GM23338 (cell line): ENCODE measurements around the gene RIMS4.

ENCODE experiments used
- CREB1 ChIP-seq: fragments of 250-450 bp; sonication (Bioruptor Pico); IDR thresholded peaks from 2 replicates; pipeline ENCODE4 v1.5.0; 2020; ENCODE audit warnings: low read depth, mild to moderate bottlenecking, moderate library complexity
- EZH2 ChIP-seq: fragments of 200-600 bp; sonication (generic); IDR thresholded peaks from one replicate; pipeline ENCODE4 v1.8.0; 2017; ENCODE audit warnings: antibody characterized with exemption, mild to moderate bottlenecking, low read depth; ENCODE audit not compliant: unreplicated experiment
- EZH2phosphoT487 ChIP-seq: fragments of 200-600 bp; sonication (generic); IDR thresholded peaks from one replicate; pipeline ENCODE4 v1.8.1; 2018; ENCODE audit warnings: antibody characterized with exemption; ENCODE audit not compliant: unreplicated experiment
- POLR2AphosphoS5 ChIP-seq: IDR thresholded peaks from 2 replicates; pipeline ENCODE4 v1.6.1; 2016; ENCODE audit warnings: antibody characterized with exemption, low read depth
- REST ChIP-seq: IDR thresholded peaks from one replicate; pipeline ENCODE4 v1.6.1; 2018; ENCODE audit warnings: antibody characterized with exemption; ENCODE audit not compliant: unreplicated experiment
- ZNF331 ChIP-seq: fragments of 250-450 bp; sonication (Bioruptor Pico); IDR thresholded peaks from 2 replicates; pipeline ENCODE4 v1.5.0; 2020; ENCODE audit warnings: low read depth, mild to moderate bottlenecking, moderate library complexity
- TF ChIP-seq, protein P1 (sequence below), 2 experiments: fragments of 200-600 bp in 1 of 2; sonication (generic) in 1 of 2; conservative IDR thresholded peaks; 2 replicates each; pipeline versions ENCODE4 v1.5.1 to v1.6.1; 2016 to 2017; ENCODE audit warnings: antibody characterized with exemption in 2 of 2, low read depth in 2 of 2, mild to moderate bottlenecking in 2 of 2, moderate library complexity in 1 of 2
- TF ChIP-seq, protein P2 (sequence below): IDR thresholded peaks from 2 replicates; pipeline ENCODE4 v1.6.1; 2016; ENCODE audit warnings: antibody characterized with exemption

- TF ChIP-seq, protein P1, sequence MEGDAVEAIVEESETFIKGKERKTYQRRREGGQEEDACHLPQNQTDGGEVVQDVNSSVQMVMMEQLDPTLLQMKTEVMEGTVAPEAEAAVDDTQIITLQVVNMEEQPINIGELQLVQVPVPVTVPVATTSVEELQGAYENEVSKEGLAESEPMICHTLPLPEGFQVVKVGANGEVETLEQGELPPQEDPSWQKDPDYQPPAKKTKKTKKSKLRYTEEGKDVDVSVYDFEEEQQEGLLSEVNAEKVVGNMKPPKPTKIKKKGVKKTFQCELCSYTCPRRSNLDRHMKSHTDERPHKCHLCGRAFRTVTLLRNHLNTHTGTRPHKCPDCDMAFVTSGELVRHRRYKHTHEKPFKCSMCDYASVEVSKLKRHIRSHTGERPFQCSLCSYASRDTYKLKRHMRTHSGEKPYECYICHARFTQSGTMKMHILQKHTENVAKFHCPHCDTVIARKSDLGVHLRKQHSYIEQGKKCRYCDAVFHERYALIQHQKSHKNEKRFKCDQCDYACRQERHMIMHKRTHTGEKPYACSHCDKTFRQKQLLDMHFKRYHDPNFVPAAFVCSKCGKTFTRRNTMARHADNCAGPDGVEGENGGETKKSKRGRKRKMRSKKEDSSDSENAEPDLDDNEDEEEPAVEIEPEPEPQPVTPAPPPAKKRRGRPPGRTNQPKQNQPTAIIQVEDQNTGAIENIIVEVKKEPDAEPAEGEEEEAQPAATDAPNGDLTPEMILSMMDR (conservative IDR thresholded peaks at IDR 0.05; ENCODE audit: low read depth in 2 of 2), result no peak
- TF ChIP-seq CREB1 (CRISPR knock-in tag), result no peak
- no peak for TF ChIP-seq POLR2AphosphoS5
- TF ChIP-seq EZH2, result no peak
- no peak for TF ChIP-seq EZH2phosphoT487
- no peak for TF ChIP-seq REST
- TF ChIP-seq, protein P2, sequence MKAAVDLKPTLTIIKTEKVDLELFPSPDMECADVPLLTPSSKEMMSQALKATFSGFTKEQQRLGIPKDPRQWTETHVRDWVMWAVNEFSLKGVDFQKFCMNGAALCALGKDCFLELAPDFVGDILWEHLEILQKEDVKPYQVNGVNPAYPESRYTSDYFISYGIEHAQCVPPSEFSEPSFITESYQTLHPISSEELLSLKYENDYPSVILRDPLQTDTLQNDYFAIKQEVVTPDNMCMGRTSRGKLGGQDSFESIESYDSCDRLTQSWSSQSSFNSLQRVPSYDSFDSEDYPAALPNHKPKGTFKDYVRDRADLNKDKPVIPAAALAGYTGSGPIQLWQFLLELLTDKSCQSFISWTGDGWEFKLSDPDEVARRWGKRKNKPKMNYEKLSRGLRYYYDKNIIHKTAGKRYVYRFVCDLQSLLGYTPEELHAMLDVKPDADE, result no peak
- no peak for TF ChIP-seq ZNF331 (CRISPR knock-in tag)
These were observed 3.2 kb downstream of the RIMS4 start for GRCh38 chr20:44807051-44807683.
